Suprapubic skin (tissue), 3 donors: ENCODE measurements around the gene WDR27.

ENCODE experiments used
- EP300 ChIP-seq: sonication (generic); formaldehyde crosslinking; IDR thresholded peaks from one replicate; pipeline ENCODE4 v1.6.1; 2017; ENCODE audit warnings: antibody characterized with exemption
- TF ChIP-seq, protein P1 (sequence below), 2 donors: fragments of 200-600 bp in 1 of 2; fragments of 450-650 bp in 1 of 2; sonication (generic) in 1 of 2; IDR thresholded peaks; one replicate each; pipeline ENCODE4 v1.5.1; 2016 to 2019; ENCODE audit warnings: antibody characterized with exemption in 2 of 2, mild to moderate bottlenecking in 1 of 2, moderate library complexity in 1 of 2

DNA sequence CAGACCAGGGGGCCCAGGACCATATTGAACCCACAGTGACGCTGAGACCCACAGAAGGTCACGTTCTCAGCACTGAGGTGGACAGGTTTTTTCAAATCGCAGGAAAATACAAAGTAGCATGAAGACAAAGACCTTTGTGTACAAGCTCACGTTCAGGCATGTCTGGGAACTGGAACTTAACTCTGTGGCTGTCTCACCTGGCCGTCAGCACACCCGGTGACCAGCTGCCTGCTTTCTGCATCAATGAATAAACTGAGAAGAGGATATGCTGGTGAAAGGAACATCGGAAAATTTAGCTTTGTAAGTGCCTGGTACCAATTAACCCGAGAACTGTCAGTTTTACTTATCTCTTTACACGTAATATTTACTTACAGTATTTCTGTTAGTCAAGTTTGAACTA is 36.5 kb downstream of the WDR27 start:
- no peak for TF ChIP-seq EP300
- TF ChIP-seq, protein P1, sequence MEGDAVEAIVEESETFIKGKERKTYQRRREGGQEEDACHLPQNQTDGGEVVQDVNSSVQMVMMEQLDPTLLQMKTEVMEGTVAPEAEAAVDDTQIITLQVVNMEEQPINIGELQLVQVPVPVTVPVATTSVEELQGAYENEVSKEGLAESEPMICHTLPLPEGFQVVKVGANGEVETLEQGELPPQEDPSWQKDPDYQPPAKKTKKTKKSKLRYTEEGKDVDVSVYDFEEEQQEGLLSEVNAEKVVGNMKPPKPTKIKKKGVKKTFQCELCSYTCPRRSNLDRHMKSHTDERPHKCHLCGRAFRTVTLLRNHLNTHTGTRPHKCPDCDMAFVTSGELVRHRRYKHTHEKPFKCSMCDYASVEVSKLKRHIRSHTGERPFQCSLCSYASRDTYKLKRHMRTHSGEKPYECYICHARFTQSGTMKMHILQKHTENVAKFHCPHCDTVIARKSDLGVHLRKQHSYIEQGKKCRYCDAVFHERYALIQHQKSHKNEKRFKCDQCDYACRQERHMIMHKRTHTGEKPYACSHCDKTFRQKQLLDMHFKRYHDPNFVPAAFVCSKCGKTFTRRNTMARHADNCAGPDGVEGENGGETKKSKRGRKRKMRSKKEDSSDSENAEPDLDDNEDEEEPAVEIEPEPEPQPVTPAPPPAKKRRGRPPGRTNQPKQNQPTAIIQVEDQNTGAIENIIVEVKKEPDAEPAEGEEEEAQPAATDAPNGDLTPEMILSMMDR (IDR thresholded peaks at IDR 0.05) = no peak
